Muscle of back (tissue), 11 donors: ENCODE measurements around the gene RNF138. TPM values are rescaled to one million over a fixed set of nuclear protein-coding genes. Genes with fewer than 3 reads are reported as not detected.
A peak's percentile ranks its signal among the peaks of the same experiment; 100 is the strongest.
"Not testable (repeated sequence)": the region's sequence is repeated elsewhere in the genome, so short reads cannot be mapped to it uniquely, and the experiment has no call there.

Source experiments
- DNase-seq, 3 donors: peaks; one replicate each; pipeline versions ENCODE4 v3.0.0 to v3.0.0-alpha.2; 2013
- polyA plus RNA-seq, 10 donors: library from polyadenylated mRNA; unstranded; fragments of 120-200 nt; gene quantifications; one replicate each; pipeline ENCODE4 v1.2.1, GENCODE V29; 2013; ENCODE audit not compliant: insufficient read length in 10 of 10

The RNF138 gene
- polyA plus RNA-seq, 10 donors = 19.4 to 34.2 (median 27.8) TPM

DNA sequence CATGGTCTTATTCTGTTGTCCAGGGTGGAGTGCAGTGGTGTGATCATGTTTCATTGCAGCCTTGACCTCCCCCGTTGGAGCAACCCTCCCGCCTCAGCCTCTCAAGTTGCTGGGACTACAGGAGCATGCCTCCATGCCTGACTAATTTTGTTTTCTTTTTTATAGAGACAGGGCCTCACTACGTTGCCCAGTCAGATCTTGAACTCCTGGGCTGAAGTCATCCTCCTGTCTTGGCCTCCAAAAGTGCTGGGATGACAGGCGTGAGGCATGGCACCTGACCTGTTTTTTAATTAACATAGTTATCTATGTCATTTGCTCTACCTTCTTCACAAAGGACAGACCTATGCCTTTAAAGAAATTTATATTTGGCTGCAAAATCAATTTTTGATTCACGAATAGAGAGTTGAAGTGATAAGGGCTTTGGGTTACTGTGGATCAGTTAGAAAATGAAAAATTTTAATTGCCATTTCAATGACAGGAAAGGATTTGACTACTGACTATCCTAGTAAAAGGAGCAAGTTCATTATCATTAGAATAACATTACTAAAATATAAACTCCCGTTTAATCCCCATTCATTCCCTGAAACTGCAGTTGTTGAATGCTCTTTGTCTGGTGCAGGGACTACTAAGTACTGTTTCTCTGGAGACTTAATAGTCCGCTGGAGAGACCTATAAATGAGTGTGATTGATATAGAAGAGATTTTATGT is 3.7 kb downstream of the RNF138 start:
- no peak for DNase-seq

- DNase-seq = no peak
These were observed 4.2 kb downstream of the RNF138 start for GRCh38 chr18:32095900-32096229.

DNA sequence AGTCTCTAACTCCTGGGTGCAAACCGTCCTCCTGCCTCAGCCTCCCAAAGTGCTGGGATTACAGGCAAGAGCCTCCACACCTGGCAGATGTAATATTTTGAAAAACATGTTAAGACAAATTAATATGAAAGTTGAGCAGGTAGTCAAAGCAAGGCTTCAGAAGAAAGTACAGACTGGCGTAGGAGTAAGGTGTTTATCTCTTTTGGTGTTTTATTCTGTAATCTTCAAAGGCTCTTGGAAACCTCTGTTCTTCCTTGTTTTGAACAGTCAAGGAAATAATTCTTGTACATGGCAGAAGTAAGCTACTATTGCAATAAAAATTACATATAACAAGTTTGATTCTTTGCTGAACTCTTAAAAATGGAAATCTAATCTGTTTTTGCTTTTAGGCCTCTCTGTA is 5.3 kb downstream of the RNF138 start:
- no peak for DNase-seq

GRCh38 chr18:32104516-32104915 is 12.8 kb downstream of the RNF138 start:
- no peak for DNase-seq

GRCh38 chr18:32110005-32110404 is 18.3 kb downstream of the RNF138 start:
- no peak for DNase-seq

DNA sequence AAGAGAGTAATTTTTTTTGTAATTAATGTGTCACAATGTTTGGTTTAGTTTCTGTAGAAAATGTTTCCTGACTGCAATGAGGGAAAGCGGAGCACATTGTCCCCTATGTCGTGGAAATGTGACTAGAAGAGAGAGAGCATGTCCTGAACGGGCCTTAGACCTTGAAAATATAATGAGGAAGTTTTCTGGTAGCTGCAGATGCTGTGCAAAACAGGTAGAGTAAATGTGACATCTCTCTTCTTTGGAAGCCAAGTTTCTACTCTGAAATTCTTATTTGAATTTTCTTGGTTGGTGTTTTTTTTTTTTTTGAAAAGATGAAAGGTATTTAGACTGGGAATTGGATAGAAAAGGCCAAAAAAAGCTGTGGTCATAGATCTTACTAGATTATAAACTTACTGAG is 20.0 kb downstream of the RNF138 start:
- no peak for DNase-seq

GRCh38 chr18:32112826-32113225 is 21.2 kb downstream of the RNF138 start:
- no peak for DNase-seq

GRCh38 chr18:32114293-32114942 is 22.7 kb downstream of the RNF138 start:
- no peak for DNase-seq

DNA sequence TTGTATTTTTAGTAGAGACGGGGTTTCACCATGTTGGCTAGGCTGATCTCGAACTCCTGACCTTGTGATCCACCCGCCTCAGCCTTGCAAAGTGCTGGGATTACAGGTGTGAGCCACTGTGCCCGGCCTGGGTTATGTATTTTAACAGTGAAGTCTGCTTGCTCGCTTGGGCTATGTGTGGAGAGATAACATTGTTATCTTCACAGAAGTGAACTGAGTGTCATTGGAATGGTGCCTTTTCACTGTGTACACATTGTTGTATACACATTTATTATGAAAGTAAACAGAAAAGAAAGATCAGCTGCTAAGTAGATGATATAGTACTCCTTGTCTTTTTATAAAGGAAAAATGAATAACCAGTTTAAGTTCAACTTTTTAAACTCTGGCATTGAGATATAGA is 30.4 kb downstream of the RNF138 start:
- DNase-seq = no peak

DNA sequence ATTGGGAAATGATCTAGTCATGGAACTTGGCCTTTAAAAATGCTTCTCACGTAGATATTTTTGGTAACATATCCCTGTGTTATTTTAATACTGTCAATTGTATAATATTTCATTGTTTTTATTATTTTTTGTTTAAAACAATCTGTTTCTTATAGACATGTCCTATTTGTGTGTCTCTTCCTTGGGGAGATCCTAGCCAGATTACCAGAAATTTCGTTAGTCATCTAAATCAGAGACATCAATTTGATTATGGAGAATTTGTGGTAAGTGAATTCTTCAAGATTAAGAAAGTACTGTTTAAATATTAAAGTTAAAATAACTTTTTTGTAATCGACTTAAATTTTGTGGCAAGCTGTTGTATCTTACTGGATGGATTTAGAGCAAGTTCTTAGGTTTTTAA is 34.9 kb downstream of the RNF138 start:
- no peak for DNase-seq

GRCh38 chr18:32135625-32136024 is 44.0 kb downstream of the RNF138 start:
- no peak for DNase-seq

GRCh38 chr18:32138332-32138982 is 46.8 kb downstream of the RNF138 start:
- DNase-seq = no peak

DNA sequence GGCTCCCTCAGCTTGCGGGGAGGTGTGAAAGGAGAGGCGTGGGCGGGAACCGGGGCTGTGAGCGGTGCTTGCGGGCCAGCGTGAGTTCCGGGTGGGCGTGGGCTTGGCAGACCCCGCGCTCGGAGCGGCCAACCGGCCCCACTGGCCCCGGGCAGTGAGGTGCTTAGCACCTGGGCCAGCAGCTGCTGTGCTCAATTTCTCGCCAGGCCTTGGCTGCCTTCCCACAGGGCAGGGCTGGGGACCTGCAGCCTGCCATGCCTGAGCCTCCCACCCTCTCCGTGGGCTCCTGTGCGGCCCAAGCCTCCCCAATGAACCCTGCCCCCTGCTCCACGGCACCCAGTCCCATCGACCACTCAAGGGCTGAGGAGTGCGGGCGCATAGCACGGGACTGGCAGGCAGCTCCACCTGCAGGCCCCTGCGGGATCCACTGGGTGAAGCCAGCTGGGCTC is 48.2 kb downstream of the RNF138 start:
- no peak for DNase-seq

GRCh38 chr18:32148185-32148870 is 56.7 kb downstream of the RNF138 start:
- no peak for DNase-seq

GRCh38 chr18:32152705-32153448 is 61.2 kb downstream of the RNF138 start:
- DNase-seq = no peak

GRCh38 chr18:32156855-32157254 is 65.2 kb downstream of the RNF138 start:
- no peak for DNase-seq

DNA sequence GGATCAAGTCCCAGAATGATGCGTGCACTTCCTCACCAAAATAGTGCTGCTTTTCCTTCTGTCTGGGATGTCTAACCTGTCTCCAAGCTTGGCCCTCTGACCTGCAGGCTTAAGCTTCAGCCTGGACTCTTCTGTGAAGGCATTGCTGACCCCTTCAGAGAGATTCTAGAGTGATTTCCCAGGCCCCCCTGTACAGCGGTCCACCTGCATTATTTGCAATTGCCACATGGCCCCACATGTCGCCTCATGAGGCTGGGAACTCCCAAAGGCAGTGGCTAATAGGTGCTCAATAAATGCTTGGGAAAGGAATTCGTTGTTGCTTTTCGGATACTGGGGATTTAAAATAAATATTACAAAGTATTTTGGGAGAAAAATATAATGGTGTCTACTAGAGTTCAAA is 65.9 kb downstream of the RNF138 start:
- no peak for DNase-seq

DNA sequence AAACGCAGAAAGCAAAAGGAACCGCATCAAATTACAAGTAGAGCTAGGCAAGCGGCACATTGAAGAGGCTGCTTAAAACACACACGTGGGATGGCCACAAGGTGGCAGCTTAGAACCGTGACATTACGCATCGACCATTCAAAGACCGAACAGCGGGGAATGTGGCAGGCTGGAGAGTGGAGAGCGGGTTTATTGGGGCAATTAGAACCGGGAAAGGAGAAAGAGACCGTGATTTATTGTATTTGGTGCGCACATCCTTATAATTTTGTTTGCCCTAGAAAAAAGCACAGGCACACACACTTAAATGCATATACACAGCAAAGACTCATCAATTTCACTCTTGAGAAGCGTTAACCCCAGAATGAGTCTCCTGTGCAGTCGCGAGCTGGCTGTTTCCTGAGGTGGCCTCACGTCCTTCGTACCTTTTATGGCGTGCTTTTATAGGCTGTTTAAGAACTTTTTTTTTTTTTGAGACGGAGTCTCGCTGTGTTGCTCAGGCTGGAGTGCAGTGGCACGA is 66.5 kb downstream of the RNF138 start:
- peak; percentile 82 to 94 (median 88) for DNase-seq

DNA sequence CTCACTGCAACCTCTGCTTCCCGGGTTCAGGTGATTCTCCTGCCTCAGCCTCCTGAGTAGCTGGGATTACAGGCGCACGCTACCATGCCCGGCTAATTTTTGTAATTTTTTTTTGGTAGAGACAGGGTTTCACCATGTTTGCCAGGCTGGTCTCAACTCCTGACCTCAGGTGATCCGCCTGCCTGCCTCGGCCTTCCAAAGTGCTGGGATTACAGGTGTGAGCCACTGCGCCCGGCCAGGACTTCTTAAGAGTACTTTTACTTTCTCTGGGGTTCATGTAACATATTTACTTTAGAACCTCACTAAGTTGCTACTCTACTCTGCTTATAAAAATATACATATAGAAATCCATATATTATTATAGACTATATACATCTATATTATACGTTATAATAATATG is 67.0 kb downstream of the RNF138 start:
- not testable (repeated sequence) for DNase-seq

DNA sequence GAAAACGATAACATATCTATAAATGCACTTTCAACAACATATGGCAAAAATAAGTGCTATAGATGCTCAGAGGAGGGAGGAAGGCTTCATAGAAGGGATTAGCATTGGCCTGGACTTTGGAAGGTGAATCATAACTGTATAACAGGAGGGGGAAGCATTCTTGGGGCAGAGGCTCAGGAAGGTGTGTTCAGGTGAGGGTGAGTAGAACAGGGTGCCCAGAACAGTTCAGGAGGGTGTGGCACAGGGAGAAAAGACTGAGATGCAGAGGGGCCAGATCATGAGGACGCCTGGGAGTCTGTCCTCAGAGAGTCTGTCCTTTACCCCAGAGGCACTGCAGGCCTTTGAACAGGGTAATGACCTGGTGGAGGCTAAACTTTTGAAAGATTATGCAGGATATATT is 68.9 kb downstream of the RNF138 start:
- no peak for DNase-seq

GRCh38 chr18:32167980-32168730 is 76.5 kb downstream of the RNF138 start:
- DNase-seq = peak; percentile 8 to 67 (median 40)
